Liver (tissue), 3 donors: ENCODE results near the gene BARX1.

Experiments
- EGR1 ChIP-seq, 2 donors: IDR thresholded peaks; 2 replicates each; pipeline ENCODE4 v1.6.1; 2016 to 2018; ENCODE audit warnings: antibody characterized with exemption in 2 of 2, low read depth in 2 of 2
- FOXA1 ChIP-seq: IDR thresholded peaks from 2 replicates; pipeline ENCODE4 v1.6.1; 2016; ENCODE audit warnings: antibody characterized with exemption
- GABPA ChIP-seq, 2 donors: IDR thresholded peaks in 1 of 2; conservative IDR thresholded peaks in 1 of 2; 2 replicates each; pipeline ENCODE4 v1.6.1; 2016; ENCODE audit warnings: antibody characterized with exemption in 2 of 2, mild to moderate bottlenecking in 1 of 2, moderate library complexity in 1 of 2
- HNF4G ChIP-seq: IDR thresholded peaks from 2 replicates; pipeline ENCODE4 v1.6.1; 2016; ENCODE audit warnings: antibody characterized with exemption
- JUND ChIP-seq, 2 donors: IDR thresholded peaks; 2 replicates each; pipeline ENCODE4 v1.6.1; 2016; ENCODE audit warnings: antibody characterized with exemption in 2 of 2
- RAD21 ChIP-seq, 2 donors: IDR thresholded peaks; 2 replicates each; pipeline ENCODE4 v1.6.1; 2016; ENCODE audit warnings: antibody characterized with exemption in 2 of 2, mild to moderate bottlenecking in 2 of 2
- SP1 ChIP-seq: IDR thresholded peaks from 2 replicates; pipeline ENCODE4 v1.6.1; 2018; ENCODE audit warnings: antibody characterized with exemption, mild to moderate bottlenecking
- TAF1 ChIP-seq: conservative IDR thresholded peaks from 2 replicates; pipeline ENCODE4 v1.6.1; 2016; ENCODE audit warnings: antibody characterized with exemption, mild to moderate bottlenecking
- YY1 ChIP-seq: IDR thresholded peaks from 2 replicates; pipeline ENCODE4 v1.6.1; 2016; ENCODE audit warnings: antibody characterized with exemption, mild to moderate bottlenecking
- TF ChIP-seq, protein P1 (sequence below): fragments of 150-350 bp; IDR thresholded peaks from 2 replicates; pipeline ENCODE4 v1.5.1; 2017; ENCODE audit warnings: improper control_type of control experiment, low read depth, low read length; ENCODE audit not compliant: missing input control
- TF ChIP-seq, protein P2 (sequence below): IDR thresholded peaks from 2 replicates; pipeline ENCODE4 v1.6.1; 2016; ENCODE audit warnings: antibody characterized with exemption
- TF ChIP-seq, protein P3 (sequence below): IDR thresholded peaks from 2 replicates; pipeline ENCODE4 v1.6.1; 2016; ENCODE audit warnings: antibody characterized with exemption
- TF ChIP-seq, protein P4 (sequence below): IDR thresholded peaks from 2 replicates; pipeline ENCODE4 v1.6.1; 2016; ENCODE audit warnings: antibody characterized with exemption
- donor health status: healthy.
- donor health status: healthy.

DNA sequence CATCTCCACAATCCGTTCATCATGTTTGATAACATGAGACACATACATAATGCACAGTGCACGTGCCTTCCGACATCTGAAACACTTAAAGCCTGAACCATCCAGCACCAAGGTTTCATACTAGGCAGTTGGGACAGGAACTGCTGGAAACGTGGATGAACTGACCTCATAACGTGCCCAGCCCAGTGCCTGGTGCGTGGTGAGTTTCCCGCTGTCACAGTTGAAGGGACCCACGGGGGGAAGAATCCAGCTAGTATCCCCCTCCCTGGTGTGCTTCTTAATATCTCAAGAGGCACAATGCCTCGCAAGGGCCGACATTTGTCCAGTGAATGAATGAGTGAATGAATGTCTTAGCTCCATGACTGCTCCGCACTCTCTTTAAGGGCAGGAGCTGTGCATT is 23.2 kb downstream of the BARX1 start:
- TF ChIP-seq, protein P1, sequence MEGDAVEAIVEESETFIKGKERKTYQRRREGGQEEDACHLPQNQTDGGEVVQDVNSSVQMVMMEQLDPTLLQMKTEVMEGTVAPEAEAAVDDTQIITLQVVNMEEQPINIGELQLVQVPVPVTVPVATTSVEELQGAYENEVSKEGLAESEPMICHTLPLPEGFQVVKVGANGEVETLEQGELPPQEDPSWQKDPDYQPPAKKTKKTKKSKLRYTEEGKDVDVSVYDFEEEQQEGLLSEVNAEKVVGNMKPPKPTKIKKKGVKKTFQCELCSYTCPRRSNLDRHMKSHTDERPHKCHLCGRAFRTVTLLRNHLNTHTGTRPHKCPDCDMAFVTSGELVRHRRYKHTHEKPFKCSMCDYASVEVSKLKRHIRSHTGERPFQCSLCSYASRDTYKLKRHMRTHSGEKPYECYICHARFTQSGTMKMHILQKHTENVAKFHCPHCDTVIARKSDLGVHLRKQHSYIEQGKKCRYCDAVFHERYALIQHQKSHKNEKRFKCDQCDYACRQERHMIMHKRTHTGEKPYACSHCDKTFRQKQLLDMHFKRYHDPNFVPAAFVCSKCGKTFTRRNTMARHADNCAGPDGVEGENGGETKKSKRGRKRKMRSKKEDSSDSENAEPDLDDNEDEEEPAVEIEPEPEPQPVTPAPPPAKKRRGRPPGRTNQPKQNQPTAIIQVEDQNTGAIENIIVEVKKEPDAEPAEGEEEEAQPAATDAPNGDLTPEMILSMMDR = no peak
- TF ChIP-seq EGR1 (IDR thresholded peaks at IDR 0.05; ENCODE audit: low read depth in 2 of 2) (no peak), SP1 (no peak), GABPA (IDR thresholded peaks at IDR 0.05 in 1 of 2, conservative IDR thresholded peaks at IDR 0.05 in 1 of 2) (no peak), FOXA1 (no peak), HNF4G (no peak), TAF1 (no peak), RAD21 (IDR thresholded peaks at IDR 0.05) (no peak), JUND (IDR thresholded peaks at IDR 0.05) (no peak), YY1 (no peak)
- TF ChIP-seq, protein P2, sequence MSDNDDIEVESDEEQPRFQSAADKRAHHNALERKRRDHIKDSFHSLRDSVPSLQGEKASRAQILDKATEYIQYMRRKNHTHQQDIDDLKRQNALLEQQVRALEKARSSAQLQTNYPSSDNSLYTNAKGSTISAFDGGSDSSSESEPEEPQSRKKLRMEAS = no peak
- TF ChIP-seq, protein P3, sequence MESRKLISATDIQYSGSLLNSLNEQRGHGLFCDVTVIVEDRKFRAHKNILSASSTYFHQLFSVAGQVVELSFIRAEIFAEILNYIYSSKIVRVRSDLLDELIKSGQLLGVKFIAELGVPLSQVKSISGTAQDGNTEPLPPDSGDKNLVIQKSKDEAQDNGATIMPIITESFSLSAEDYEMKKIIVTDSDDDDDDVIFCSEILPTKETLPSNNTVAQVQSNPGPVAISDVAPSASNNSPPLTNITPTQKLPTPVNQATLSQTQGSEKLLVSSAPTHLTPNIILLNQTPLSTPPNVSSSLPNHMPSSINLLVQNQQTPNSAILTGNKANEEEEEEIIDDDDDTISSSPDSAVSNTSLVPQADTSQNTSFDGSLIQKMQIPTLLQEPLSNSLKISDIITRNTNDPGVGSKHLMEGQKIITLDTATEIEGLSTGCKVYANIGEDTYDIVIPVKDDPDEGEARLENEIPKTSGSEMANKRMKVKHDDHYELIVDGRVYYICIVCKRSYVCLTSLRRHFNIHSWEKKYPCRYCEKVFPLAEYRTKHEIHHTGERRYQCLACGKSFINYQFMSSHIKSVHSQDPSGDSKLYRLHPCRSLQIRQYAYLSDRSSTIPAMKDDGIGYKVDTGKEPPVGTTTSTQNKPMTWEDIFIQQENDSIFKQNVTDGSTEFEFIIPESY = no peak
- TF ChIP-seq, protein P4, sequence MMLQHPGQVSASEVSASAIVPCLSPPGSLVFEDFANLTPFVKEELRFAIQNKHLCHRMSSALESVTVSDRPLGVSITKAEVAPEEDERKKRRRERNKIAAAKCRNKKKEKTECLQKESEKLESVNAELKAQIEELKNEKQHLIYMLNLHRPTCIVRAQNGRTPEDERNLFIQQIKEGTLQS = no peak
